Trophoblast cell (in vitro differentiated cells and primary cell): ENCODE measurements around the gene MTLN.
A peak's percentile ranks its signal among the peaks of the same experiment; 100 is the strongest.
"Not testable (repeated sequence)": the region's sequence is repeated elsewhere in the genome, so short reads cannot be mapped to it uniquely, and the experiment has no call there.

Experiments
- DNase-seq, 2 donors: peaks; one replicate each; pipeline ENCODE4 v3.0.0-alpha.2; 2016
- H2AFZ ChIP-seq: 2 replicates; pipeline ENCODE4 v1.6.1; 2013; ENCODE audit warnings: low read length, moderate library complexity, mild to moderate bottlenecking; ENCODE audit not compliant: insufficient read depth, poor library complexity
- H2AK5ac ChIP-seq: 2 replicates; pipeline ENCODE4 v1.6.1; 2013; ENCODE audit warnings: mild to moderate bottlenecking, low read length
- H2BK120ac ChIP-seq: 2 replicates; pipeline ENCODE4 v1.6.1; 2013; ENCODE audit warnings: low read length, mild to moderate bottlenecking, moderate library complexity; ENCODE audit not compliant: insufficient read depth, poor library complexity
- H2BK12ac ChIP-seq: 2 replicates; pipeline ENCODE4 v1.6.1; 2013; ENCODE audit warnings: mild to moderate bottlenecking, low read length, moderate library complexity
- H2BK5ac ChIP-seq: 2 replicates; pipeline ENCODE4 v1.6.1; 2013; ENCODE audit warnings: low read length, low read depth, moderate library complexity, mild to moderate bottlenecking; ENCODE audit not compliant: poor library complexity
- H3K14ac ChIP-seq: 2 replicates; pipeline ENCODE4 v1.6.1; 2013; ENCODE audit warnings: mild to moderate bottlenecking, low read length
- H3K18ac ChIP-seq: 2 replicates; pipeline ENCODE4 v1.6.1; 2013; ENCODE audit warnings: mild to moderate bottlenecking, low read length
- H3K23ac ChIP-seq: 2 replicates; pipeline ENCODE4 v1.6.1; 2013; ENCODE audit warnings: low read length
- H3K27ac ChIP-seq: 2 replicates; pipeline ENCODE4 v1.5.1; 2013; ENCODE audit warnings: low read depth, mild to moderate bottlenecking, inconsistent platforms, low read length, moderate library complexity
- H3K27me3 ChIP-seq: 2 replicates; pipeline ENCODE4 v1.6.1; 2013; ENCODE audit warnings: inconsistent platforms, mild to moderate bottlenecking, low read length, moderate library complexity; ENCODE audit not compliant: insufficient read depth
- H3K36me3 ChIP-seq, 2 experiments: 1 replicate in 1 of 2; 2 replicates in 1 of 2; pipeline ENCODE4 v1.6.1; 2013; ENCODE audit warnings: low read length in 2 of 2, mild to moderate bottlenecking in 2 of 2, moderate library complexity in 1 of 2; ENCODE audit not compliant: insufficient read depth in 2 of 2, control insufficient read depth in 1 of 2
- H3K4ac ChIP-seq: 2 replicates; pipeline ENCODE4 v1.6.1; 2013; ENCODE audit warnings: low read depth, mild to moderate bottlenecking, low read length, moderate library complexity
- H3K4me1 ChIP-seq, 2 experiments: 1 replicate in 1 of 2; 2 replicates in 1 of 2; pipeline ENCODE4 v1.6.1; 2013; ENCODE audit warnings: low read length in 2 of 2, mild to moderate bottlenecking in 2 of 2, moderate library complexity in 1 of 2; ENCODE audit not compliant: insufficient read depth in 2 of 2, control insufficient read depth in 1 of 2
- H3K4me2 ChIP-seq: 2 replicates; pipeline ENCODE4 v1.6.1; 2013; ENCODE audit warnings: inconsistent platforms, mild to moderate bottlenecking, low read length, moderate library complexity
- H3K4me3 ChIP-seq: 2 replicates; pipeline ENCODE4 v1.5.1; 2013; ENCODE audit warnings: mild to moderate bottlenecking, low read depth, low read length, inconsistent platforms
- H3K79me1 ChIP-seq: one replicate; pipeline ENCODE4 v1.6.1; 2013; ENCODE audit warnings: low read length
- H3K79me2 ChIP-seq: 2 replicates; pipeline ENCODE4 v1.6.1; 2013; ENCODE audit warnings: low read length, mild to moderate bottlenecking; ENCODE audit not compliant: control insufficient read depth, insufficient read depth, poor library complexity
- H3K9ac ChIP-seq: 2 replicates; pipeline ENCODE4 v1.6.1; 2013; ENCODE audit warnings: mild to moderate bottlenecking, low read length
- H3K9me3 ChIP-seq: 2 replicates; pipeline ENCODE4 v1.6.1; 2013; ENCODE audit warnings: low read depth, mild to moderate bottlenecking, control low read depth, inconsistent platforms, low read length; ENCODE audit not compliant: insufficient read depth
- H4K12ac ChIP-seq: 2 replicates; pipeline ENCODE4 v1.6.1; 2013; ENCODE audit warnings: low read depth, mild to moderate bottlenecking, low read length, moderate library complexity
- H4K8ac ChIP-seq: 2 replicates; pipeline ENCODE4 v1.6.1; 2013; ENCODE audit warnings: low read depth, mild to moderate bottlenecking, low read length, moderate library complexity
- H4K91ac ChIP-seq: one replicate; pipeline ENCODE4 v1.6.1; 2013; ENCODE audit warnings: low read depth, mild to moderate bottlenecking, low read length, moderate library complexity
- WGBS: extraction: QIAGEN DNeasy Blood & Tissue Kit; methylation state at CpG from one replicate; pipeline ENCODE4 v1.1.7; 2013; ENCODE audit warnings: missing lambda C conversion rate; ENCODE audit not compliant: insufficient read length, insufficient coverage; ENCODE audit errors: extremely low coverage; 5-methylcytosine and 5-hydroxymethylcytosine counted together

MTLN gene

DNA sequence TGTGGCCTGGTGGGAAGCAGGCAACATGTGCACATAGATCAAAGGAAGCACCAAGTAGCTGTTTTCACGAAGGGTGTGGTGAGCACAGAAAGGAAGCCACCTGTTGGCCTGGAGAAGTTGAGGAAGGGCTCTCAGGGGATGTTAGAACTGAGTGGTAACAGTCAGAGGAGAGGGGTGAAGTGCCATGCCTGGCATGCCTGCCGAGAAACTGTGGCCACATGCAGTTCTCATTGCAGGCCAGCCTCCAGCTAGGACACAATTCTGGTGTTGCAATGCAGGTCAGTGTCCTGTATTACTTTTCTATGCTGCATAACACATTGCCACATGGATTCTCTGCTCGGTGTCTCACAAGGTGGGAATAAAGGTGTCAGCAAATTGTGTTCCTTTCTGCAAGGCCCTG lies 30.9 kb upstream of the MTLN start:
- not testable (repeated sequence) for H4K12ac ChIP-seq, H3K9me3 ChIP-seq, H2BK5ac ChIP-seq, H3K4ac ChIP-seq, H3K79me2 ChIP-seq, H3K14ac ChIP-seq, H2BK120ac ChIP-seq, H3K18ac ChIP-seq, H2AFZ ChIP-seq, H3K27me3 ChIP-seq, H2AK5ac ChIP-seq, H3K27ac ChIP-seq, H3K36me3 ChIP-seq, H3K4me1 ChIP-seq, H4K91ac ChIP-seq, H3K4me2 ChIP-seq, H3K4me3 ChIP-seq, H4K8ac ChIP-seq, H3K23ac ChIP-seq, H3K9ac ChIP-seq, H3K79me1 ChIP-seq, DNase-seq, H2BK12ac ChIP-seq
- WGBS = no CpG with 5 or more reads among the region's 3 CpGs

DNA sequence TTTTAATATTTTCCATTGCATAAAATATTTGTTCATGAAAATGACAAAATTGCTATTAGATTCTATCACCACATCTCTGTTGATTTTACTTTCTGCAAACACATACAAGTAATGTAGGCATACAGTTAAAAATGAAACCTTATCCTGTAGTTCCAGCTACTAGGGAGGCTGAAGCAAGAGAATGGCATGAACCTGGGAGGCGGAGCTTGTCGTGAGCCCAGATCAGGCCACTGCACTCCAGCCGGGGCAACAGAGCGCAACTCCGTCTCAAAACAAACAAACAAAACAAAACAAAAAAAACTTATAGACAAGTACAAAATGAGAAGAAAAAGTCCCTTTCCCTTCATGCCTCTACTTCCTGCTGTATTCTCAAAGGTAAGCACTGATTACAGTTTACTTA lies 22.2 kb upstream of the MTLN start:
- not testable (repeated sequence) for H2AFZ ChIP-seq, H4K8ac ChIP-seq, H2BK5ac ChIP-seq, H2BK120ac ChIP-seq, H3K36me3 ChIP-seq, DNase-seq, H3K79me1 ChIP-seq, H3K4me3 ChIP-seq, H3K9ac ChIP-seq, H3K27ac ChIP-seq, H3K4me1 ChIP-seq, H3K27me3 ChIP-seq, H3K79me2 ChIP-seq, H2BK12ac ChIP-seq, H4K91ac ChIP-seq, H4K12ac ChIP-seq, H3K14ac ChIP-seq, H3K9me3 ChIP-seq, H3K18ac ChIP-seq, H3K23ac ChIP-seq, H3K4me2 ChIP-seq, H2AK5ac ChIP-seq, H3K4ac ChIP-seq
- no CpG with 5 or more reads among the region's 5 CpGs for WGBS

DNA sequence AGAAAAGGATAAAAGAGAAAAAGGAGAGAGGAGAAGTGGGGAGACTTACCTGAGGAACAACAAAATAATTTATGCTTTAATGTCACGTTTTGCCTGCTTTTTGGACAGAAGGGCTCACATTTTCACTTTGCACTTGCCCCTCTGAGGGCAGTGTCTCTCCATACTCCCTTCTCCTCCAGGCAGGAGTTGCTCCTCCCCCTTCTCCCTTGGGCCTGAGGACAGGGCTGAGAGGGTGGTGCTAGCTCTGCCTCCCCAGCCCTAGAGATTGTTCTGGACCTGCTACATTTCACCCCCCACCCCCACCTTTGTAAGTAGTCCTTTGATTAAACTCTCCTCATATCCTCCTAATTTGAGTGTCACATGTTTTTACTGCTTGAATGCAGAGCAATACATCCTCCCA lies 17.5 kb upstream of the MTLN start:
- H3K23ac ChIP-seq, H3K79me1 ChIP-seq, DNase-seq, H3K27me3 ChIP-seq, H4K8ac ChIP-seq, H3K4me3 ChIP-seq, H3K27ac ChIP-seq, H3K9ac ChIP-seq, H3K18ac ChIP-seq, H3K14ac ChIP-seq, H2AK5ac ChIP-seq, H2BK5ac ChIP-seq, H2BK12ac ChIP-seq, H3K36me3 ChIP-seq, H2BK120ac ChIP-seq, H3K79me2 ChIP-seq, H2AFZ ChIP-seq, H3K9me3 ChIP-seq, H3K4me2 ChIP-seq, H4K91ac ChIP-seq, H3K4me1 ChIP-seq, H3K4ac ChIP-seq, H4K12ac ChIP-seq: not testable (repeated sequence)
- no CpG with 5 or more reads among the region's 1 CpG for whole genome bisulfite sequencing

DNA sequence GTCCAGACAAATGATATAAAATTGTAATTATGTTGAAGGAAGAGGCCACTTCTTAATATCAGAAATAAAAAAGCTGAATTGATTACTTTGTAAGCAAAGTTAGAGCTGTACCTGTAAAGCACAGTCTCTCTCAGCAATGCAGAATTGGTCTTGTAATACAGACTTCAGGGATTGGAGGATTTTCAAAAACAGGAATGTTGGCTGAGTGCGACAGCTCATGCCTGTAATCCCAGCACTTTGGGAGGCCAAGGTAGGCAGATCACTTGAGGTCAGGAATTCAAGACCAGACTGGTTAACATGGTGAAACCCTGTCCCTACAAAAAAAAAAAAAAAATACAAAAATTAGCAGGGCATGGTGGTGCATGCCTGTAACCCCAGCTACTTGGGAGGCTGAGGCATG lies 10.3 kb upstream of the MTLN start:
- not testable (repeated sequence) for H3K9ac ChIP-seq, H4K12ac ChIP-seq, H2BK120ac ChIP-seq, H2AFZ ChIP-seq, H2BK5ac ChIP-seq, H3K9me3 ChIP-seq, H3K14ac ChIP-seq, H3K4me2 ChIP-seq, H3K36me3 ChIP-seq, H3K4me1 ChIP-seq, H2BK12ac ChIP-seq, H3K18ac ChIP-seq, H3K79me1 ChIP-seq, H3K27ac ChIP-seq, H4K91ac ChIP-seq, H3K4me3 ChIP-seq, H3K79me2 ChIP-seq, H4K8ac ChIP-seq, H3K23ac ChIP-seq, H3K4ac ChIP-seq, H3K27me3 ChIP-seq, H2AK5ac ChIP-seq
- DNase-seq = peak in 1 of 2 donors; percentile 53
- WGBS = no CpG with 5 or more reads among the region's 1 CpG
